EL (cell line): ENCODE measurements around the gene PRKG1.

Experiments
- DNase-seq: peaks from one replicate; pipeline ENCODE4 v3.0.0-alpha.2; 2016

Gene PRKG1

GRCh38 chr10:51772387-51772786 is 698.1 kb downstream of the PRKG1 start:
- no peak for DNase-seq

DNA sequence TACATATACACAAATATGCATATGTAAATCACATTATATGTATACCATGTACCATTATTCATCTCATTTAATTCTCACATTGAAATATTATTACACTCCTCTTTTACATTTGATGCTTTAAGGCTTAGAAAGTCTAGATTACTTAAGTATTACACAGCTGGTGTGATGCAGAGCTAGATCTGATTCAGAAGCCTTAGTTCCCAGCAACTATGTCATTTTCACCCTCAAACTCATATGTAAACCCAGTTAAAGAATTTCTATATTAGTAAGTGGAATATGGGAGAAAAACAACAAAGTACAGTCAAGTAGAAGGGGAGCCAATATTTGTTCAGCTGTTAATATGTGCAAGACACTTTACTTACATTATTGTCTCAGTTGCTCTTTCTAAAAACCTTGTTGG is 699.4 kb downstream of the PRKG1 start:
- DNase-seq = no peak

DNA sequence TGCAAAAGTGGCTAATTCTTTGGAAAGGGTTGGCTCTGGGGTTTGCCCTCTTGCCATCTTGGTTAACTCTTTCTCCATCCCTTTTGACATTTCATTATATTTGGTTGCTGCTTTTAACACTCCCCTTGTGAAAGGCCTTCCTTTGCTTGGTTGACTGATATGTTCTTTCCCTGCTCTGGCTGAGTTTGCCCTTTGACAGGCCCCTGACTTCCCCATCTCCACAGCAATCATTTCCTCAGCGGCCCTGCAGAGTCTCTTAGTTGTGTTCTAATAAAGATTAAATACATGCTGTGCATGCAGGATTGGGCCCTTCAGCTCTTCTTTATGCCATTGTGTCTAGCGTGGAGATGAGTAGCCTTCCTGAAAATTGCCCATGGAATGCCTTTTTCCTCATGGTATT is 709.7 kb downstream of the PRKG1 start:
- no peak for DNase-seq

- no peak for DNase-seq
These were observed 711.9 kb downstream of the PRKG1 start for GRCh38 chr10:51786016-51786683.

- DNase-seq = no peak
These were observed 712.4 kb downstream of the PRKG1 start for GRCh38 chr10:51786684-51787035.

DNA sequence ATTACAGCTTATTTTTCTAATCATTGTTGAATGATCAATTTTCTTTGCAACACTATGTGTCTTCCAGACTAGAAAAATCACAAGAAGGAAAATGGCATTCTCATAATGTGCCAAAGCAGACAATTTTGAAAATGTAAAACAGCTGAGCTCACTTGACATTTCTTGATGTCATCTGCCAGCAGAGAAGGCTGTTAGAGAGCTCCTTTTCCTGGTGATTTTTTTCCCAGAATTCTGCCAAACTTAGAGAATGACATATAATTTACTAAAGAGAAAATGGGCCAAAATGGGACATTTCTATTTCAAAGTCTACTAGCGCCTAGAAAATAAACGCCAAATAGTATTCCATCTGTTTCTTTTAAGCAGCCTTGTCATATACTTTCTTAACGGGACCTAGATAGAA is 714.0 kb downstream of the PRKG1 start:
- DNase-seq = no peak

DNA sequence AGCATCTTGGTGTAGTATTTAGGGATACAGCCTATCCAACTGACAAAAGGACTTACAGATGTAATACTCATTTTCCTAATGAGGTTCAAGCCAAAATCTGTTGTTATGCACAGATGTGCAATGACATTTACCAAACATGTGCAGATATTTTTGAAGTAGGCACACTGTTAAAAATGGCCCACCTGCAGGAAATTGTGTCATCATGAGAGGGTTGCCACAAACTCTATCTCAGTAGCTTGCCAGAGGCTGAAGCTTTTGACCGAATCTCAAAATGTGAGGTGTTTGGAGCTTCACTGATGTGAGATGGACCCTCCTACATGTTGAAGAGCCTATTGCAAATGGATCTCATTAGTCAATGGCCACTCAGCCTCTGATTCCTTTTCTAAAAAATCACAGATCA is 714.8 kb downstream of the PRKG1 start:
- DNase-seq = no peak

DNA sequence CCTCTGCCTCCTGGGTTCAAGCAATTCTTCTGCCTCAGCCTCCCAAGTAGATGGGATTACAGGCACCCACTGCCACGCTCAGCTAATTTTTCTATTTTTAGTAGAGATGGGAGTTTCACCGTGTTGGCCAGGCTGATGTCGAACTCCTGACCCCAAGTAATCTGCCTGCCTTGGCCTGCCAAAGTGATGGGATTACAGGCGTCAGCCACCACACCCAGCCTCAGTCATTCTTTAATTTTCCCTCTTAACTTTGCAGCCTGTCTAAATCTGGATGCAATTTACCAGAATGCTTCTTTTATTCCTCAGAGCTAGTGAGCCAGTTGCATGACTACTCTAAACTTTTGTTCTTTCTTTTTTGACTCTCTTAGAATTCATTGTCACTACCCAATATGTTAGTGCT is 715.6 kb downstream of the PRKG1 start:
- DNase-seq = no peak

GRCh38 chr10:51792678-51793077 is 718.4 kb downstream of the PRKG1 start:
- no peak for DNase-seq

- DNase-seq = no peak
These were observed 725.8 kb downstream of the PRKG1 start for GRCh38 chr10:51800121-51800520.

GRCh38 chr10:51800725-51801424 is 726.6 kb downstream of the PRKG1 start:
- DNase-seq = no peak

DNA sequence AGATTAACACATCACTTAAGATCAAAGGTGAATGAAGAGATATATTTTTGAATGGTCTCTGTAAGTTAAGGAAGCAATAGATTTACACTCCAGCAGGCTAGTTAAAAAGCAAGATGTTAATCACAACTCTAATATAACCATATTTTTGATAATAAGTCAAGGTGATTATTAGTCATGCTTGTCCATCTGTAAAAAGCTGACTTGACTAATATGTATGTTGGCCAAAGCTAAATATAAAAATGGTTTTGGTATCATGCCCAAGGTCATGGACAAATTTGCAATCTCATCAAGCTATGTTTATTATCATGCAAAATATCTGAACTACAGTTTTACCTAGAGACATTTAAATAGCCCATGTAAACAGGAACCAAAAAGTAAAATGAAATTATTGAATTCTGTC is 727.7 kb downstream of the PRKG1 start:
- no peak for DNase-seq

GRCh38 chr10:51804866-51805265 is 730.6 kb downstream of the PRKG1 start:
- DNase-seq = peak; percentile 46

GRCh38 chr10:51806079-51806835 is 732.0 kb downstream of the PRKG1 start:
- peak; percentile 4 for DNase-seq

DNA sequence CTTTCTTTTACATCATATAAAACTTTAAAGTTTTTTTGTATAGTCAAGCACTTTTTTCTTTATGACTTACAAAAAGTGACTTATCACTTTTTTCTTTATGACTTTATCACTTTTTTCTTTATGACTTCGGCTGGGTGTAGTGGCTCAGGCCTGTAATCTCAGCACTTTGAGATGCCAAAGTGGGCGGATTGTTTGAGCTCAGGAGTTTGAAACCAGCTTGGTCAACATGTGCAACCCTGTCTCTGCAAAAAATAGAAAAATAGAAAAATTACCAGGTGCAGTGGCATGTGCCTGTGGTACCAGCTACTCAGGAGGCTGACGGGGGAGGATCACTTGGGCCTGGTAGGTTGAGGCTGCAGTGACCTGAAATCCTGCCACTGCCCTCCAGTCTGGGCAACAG is 733.9 kb downstream of the PRKG1 start:
- no peak for DNase-seq

- DNase-seq = no peak
These were observed 741.4 kb downstream of the PRKG1 start for GRCh38 chr10:51815723-51816122.

- DNase-seq = no peak
These were observed 746.8 kb downstream of the PRKG1 start for GRCh38 chr10:51821045-51821444.

DNA sequence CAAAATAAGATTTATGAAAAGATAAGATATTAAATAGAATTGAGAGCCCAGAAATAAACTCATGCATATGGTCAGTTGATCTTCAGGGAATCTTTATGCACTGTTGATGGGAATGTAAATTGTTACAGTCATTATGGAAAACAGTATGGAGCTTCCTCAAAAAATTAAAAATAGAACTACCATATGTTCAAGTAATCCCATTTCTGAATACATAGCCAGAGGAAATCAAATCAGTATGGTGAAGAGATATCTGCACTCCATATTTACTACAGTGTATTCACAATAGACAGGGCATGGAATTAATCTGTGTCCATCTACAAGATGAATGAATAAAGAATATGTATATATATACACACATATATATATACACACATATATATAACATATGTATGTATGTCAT is 747.5 kb downstream of the PRKG1 start:
- no peak for DNase-seq

DNA sequence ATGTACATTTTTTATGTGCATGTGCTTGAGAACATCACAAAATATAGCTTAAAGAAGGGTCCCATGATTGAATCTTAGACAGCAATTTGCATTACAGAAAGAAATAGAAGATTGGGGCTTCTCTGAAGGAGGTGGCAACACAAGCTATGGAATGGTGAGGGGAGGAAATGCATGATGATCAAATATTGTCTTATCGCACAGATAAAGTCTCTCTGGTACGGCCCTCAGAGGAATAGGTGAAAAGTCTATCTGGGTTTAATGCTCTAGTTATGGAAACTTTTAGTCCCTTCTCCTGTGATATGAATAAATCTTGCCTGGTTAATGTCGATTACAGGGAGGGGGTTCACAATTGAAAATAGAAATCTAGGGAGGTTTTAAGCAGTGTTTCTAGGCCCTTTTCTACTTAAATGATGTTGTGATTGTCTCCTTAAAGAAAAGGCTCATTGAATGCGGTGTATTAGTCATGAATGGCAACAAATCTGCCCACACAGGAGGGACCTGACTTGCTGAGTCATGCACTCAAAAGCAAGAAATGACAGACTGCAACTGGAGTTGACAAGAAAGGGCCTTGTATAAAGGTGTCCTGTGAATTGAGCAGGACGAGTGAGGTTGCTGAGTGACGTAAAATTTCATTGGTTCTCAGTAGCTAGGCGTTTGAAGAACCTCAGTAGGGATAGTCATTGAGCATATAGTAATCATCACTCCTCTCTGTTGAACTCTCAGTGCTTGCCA is 758.5 kb downstream of the PRKG1 start:
- peak; percentile 32 for DNase-seq

DNA sequence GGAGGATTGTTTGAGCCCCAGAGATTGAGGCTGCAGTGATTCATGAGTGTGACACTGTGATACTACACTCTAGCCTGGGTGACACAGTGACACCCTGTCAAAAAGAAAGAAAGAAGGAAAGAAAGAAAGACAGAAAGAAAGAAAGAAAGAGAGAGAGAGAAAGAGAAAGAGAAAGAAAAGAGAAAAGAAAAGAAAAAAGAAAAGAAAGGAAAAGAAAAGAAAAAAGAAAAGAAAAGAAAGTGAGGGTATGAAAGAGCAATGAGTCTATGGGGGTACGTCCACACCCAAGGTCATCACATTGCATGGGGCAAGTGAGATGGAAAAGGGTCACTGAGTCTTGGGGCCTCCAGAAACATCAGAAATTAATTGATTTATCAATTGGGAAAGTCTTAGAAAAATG is 760.3 kb downstream of the PRKG1 start:
- no peak for DNase-seq

GRCh38 chr10:51838471-51838870 is 764.2 kb downstream of the PRKG1 start:
- DNase-seq = no peak

DNA sequence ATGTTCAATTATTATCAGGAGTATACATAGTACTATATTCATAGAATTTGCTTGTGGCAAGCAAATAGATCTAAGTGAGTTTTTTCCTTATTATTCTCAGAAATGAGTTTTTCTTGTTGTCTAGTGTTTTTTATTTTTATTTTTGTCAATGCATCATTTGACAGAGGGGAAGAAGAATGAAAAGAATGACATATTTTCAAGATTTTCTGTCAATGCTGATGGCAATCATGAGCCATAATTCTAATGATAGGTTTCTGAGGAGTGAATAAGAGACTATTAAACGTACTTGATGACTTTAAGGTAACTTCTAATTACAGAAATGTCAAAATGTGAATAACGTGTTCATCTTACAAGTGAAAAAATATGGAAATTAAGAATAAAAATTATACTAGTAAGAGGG is 769.7 kb downstream of the PRKG1 start:
- no peak for DNase-seq

DNA sequence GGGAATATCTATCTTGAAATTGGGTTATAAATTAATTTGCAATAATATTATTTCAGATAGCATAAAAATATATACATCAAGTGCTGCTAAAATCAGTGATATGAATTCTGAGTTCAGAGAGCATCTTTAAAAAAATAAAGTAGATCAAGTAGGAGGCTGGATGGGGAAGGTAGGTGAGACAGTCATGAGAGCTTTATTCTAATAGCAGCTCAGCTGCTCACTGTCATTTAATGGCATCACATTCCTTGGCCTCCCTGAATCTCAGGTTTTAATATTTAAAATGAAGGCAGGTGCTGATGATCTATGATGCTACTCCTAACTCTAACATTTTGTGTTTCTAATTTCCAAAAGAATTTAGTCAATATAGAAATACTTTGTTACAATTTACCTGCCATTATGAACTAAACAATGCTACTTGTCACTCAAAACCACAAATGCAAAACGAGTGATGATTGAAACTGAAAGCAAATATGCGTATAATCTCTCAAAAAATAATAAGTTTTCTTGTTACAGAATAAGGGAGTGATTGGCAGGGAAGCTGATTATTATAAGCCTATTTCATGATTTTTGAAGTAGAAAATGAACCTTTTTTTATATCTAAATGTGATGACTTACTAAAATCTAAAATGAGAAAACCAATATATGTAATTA is 772.7 kb downstream of the PRKG1 start:
- DNase-seq = no peak
